Measurements from ENCODE around the gene TPCN1.

TPCN1 gene

DNA sequence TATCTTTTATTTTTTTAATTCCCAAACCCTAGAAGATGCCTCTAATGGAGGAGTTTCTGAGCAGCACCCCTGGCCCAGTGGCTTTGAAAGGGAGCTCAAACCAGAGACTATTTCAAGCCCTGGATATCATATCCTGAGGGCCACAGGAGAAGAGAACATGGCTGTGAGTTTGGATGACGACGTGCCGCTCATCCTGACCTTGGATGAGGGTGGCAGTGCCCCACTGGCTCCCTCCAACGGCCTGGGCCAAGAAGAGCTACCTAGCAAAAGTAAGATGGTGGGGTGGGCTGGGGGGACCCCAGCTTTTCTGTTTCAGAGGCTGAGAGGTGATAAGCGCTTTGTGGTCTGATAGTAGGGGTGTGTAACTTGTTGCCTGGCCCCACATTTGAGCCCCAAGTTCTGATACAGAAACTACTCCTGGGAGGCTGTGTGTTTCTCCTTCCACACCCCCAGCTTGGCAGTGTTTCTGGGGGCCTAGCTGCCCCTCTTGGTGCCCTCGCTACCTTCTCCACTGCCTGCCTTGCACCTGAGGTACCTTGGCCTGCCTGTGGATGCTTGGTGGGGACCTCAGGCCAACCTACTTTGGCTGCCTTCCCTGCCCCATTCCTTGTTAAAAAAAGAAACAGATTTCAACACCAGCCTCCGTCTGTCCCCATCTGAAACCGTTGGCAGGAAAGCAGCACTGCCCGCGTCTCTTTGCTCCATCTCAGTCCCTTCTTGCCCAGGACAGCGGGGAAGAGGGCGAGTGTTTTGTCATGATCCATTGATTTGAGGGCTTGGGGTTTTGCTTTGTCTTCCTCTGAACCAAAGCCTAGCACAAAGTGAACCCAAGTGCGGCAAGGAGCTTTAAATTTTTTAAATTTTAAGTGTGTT lies 5.7 kb downstream of the TPCN1 start:
- no peak for DNase-seq

DNA sequence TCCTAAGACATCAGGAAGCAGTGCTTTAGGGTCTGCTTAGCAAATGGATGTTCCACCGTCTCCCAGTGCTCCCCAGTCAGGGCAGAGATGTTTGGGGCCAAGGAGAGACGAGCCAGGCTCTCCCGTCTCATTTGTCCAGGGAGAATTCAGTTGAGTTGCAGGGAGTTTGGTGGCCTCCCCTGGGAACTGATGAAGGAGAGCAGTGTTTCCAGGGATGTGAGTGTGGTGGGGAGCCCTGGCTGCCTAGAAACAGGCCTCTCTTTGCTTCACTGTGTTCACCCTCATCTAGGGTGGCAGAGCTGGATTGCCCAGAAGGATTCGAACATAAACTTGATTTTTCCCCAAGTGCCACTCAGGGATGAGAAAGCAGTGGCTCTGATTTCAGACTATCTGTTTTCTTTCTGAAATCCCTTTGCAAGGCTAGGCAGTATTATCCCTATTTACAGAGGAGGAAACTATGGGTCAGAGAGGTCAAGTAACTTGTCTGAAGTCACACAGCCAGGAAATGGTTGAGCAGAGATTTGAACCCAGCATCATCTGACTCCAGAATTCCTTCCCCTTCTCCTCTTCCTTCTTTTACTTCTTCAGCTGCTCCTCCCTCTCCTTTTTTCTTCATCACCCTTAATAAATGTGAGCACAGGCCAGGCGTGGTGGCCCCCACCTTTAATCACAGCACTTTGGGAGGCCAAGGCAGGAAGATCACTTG lies 6.6 kb downstream of the TPCN1 start:
- DNase-seq, result no peak

DNA sequence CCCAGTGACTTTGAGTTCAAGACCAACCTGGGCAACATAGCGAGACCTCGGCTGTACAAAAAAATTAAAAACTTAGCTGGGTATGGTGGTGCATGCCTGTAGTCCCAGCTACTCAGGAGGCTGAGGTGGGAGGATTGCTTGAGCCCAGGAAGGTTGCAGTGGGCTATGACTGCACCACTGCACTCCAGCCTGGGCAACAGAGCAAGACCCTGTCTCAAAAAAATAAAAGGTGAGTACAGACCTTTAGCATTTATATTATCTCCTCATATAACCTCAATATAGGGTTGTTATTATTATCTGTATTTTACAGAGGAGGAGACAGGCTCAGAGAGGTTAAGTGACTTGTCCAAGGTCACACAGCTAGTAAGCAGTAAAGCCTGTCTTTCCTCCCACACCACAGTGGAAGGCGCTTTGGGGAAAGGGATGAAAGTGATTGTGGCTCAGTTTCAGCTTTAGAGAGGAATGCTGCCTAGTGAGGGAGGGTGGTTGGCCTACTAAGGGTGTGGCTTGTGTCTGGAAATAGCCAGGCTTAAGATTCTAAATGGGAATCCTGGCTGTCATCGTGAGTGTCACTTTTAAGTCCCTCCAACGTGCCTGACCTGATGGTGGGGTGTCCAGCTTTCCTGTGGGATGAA lies 7.2 kb downstream of the TPCN1 start:
- DNase-seq, result no peak

DNA sequence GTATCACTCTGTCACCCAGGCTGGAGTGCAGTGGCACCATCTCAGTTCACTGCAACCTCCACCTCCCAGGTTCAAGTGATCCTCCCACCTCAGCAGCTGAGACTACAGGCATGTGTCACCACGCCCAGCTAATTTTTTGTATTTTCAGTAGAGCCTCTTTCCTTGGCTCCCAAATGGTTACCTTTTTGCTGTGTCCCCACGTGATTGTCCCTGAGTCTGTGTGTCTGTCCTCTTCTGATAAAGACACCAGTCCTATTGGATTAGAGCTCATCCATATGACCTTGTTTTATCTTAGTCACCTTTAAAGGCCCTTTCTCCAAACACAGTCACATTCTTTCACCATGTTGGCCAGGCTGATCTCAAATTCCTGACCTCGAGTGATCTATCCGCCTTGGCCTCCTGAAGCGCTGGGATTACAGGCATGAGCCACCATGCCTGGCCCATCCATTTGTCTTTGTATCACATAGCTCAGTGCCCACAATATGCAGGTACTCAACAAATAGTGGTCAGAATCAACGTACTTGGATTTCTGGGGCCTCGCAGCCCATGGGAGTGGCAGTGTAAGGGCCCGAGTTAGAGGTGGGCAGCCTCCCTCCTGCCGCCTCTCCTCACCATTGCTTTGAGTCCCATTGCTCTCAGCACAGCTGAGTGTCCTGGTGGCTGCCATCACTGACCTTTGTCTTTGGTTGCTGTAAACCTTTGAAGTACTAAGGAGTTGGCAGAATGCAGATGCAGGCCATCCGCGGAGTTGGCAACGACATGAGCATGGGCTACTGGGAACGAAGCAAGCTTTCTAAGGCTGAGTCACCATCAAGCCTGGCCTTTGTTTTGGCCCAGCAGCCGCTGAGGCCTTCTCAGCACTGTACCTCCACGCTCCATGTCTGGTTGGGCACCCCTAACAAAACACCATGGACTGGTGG lies 9.3 kb downstream of the TPCN1 start:
- no peak for DNase-seq

DNA sequence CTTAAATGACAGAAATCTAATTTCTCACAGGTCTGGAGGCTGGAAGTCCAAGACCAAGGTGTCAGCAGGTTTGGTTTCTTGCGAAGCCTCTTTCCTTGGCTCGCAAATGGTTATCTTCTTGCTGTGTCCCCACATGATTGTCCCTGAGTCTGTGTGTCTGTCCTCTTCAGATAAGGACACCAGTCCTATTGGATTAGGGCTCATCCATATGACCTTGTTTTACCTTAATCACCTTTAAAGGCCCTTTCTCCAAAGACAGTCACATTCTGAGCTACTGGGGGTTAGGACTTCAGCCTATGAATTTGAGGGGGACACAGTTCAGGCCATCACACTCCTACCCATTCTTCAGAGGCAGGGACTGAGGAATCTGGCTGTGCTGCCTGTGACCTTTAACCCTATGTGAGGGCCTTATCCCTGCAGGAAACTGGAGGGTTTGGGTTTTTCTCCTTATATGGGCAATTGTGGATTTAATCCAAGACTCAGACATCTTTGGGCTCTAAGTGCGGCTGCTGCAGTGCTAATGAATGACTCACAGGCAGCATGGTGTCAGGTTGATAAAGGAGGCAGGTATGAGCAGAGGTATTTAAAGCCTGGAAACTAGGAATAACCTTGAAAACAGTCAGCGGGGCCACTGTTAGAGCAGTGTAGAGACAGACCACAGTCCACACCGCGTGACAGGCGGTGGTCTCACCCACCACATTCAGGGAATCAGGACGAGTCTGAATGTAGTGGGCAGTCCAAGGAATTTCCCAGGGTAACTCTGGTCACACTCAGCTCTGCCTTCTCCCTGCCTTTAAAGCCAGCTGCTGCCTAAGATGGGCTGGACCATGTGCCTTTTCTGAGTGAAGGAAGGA lies 10.2 kb downstream of the TPCN1 start:
- no peak for DNase-seq

DNA sequence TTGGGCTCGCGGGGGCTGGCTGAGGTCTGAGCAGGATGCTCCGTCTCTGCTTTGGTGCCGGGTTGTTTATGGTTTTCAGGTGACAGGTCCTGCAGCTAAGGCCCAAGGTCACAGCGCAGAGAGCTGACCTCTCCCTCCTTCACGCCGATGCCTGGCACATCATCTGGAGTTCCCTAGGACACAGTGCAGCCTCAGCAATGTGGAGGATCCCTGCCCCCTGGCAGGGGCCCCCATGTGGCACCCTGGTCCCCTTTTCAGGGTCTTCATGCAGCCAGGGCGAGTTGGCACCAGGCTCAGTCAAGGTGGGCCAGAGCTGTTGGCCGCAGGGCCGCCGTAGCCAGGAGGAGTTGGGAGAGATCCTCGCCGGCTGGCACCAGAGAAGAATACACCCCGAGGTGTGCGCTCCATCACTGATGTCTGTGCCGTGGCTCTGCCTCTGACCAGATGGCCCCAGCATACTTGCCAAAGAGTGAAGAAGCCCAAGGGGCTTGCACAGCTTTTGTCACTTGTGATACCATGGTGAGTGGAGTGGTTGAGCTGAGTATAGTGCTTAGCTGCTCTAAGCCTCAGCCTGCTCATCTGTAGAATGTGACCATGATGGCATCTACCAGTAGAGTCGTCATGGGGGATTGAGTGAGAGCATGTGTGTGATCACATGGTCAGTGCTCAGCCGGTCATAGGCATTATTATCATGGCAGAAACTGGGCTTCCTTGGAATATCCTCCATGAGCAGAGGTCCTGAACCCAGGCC lies 11.0 kb downstream of the TPCN1 start:
- no peak for DNase-seq

DNA sequence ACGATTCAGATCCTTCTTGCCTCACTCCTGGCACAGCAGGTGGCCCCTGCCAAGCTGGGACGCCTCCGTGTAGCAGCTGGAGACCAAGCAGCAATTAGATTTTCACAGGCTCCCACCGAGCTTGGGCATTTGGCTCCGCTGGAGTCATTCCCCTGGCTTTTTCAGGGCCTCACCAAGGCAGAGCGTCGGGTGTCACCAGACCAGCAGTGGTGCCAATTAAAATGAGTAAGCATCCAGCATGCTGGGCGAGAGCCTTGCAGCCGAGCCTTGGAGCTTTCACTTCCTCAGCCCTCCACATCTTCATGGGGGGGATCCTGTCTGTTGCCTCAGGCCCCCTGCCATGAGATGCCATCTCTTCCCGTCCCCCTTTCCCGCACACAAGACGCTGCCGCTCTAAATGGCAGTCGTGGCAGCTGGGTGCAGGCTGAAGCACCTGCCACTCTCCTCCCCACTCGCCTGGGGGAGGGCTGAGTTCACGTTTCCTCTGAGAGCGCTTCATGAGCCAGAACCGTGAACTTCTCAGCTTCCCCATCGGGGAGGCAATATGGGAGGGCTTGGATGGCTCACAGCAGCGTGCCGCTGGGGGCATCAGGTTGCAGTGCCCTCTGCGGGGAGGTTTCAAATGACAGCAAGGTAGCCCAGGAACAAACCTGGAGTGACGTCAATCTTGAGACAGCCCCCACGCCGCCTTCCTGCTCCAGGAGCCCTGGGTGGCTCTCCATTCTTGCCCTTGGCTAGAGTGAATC lies 11.7 kb downstream of the TPCN1 start:
- peak; percentile 69 to 85 for DNase-seq

DNA sequence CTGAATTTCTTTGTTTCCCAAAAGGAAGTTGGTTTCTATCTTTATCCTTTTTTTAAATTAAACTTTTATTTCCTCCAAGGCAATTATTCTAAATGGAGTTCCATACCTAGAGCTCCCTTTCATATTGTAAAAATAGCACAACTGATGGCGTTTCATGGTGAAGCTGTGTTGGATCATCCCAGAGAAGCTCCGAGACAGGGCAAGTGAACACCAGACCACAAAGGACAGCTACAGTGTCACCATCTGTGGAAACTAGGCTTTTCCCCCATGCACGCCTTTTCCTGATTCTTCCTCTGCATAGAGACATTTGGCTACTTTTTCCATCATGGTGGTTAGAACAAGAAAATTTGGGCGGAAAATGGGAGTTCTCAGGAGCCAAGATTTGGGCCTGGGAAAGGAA lies 12.7 kb downstream of the TPCN1 start:
- DNase-seq, result no peak

DNA sequence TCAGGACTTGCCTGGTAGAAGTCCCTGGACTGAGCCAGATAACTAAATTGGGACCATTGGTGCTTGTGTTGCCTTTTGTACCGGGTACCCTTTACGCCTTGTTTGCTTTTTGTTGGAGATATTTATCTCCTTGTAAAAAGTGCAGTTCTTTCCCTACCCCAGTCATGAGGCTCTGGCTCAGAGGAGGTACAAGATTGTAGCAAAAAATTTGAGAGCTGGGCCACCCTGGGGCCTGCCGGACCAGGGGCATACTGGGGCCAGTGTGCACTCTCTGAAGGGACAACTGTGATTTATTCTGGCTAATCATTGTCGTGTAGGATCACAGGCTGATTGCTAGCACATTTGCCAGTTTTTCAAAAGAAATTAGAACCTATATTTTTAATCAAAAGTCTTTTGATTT lies 13.2 kb downstream of the TPCN1 start:
- no peak for DNase-seq

DNA sequence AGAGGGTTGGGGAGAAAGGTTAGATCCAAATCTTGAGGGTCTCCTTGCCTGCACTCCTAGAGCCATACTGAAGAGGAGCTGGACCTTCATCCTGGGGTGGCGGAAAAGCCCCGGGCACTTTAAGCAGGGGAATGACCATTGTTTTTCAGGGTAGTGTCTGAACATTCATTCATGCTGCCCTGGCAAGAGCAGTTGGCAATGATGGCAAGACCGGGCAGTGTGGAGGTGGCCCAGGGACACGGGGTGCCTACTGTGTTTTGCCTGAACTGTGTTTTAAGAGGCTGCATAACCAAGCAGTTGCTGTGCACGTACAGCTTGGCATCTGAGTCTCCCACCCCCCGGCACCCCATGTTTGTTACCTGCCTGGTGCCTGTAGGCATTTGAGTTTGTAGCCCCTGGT lies 14.7 kb downstream of the TPCN1 start:
- DNase-seq, result no peak

DNA sequence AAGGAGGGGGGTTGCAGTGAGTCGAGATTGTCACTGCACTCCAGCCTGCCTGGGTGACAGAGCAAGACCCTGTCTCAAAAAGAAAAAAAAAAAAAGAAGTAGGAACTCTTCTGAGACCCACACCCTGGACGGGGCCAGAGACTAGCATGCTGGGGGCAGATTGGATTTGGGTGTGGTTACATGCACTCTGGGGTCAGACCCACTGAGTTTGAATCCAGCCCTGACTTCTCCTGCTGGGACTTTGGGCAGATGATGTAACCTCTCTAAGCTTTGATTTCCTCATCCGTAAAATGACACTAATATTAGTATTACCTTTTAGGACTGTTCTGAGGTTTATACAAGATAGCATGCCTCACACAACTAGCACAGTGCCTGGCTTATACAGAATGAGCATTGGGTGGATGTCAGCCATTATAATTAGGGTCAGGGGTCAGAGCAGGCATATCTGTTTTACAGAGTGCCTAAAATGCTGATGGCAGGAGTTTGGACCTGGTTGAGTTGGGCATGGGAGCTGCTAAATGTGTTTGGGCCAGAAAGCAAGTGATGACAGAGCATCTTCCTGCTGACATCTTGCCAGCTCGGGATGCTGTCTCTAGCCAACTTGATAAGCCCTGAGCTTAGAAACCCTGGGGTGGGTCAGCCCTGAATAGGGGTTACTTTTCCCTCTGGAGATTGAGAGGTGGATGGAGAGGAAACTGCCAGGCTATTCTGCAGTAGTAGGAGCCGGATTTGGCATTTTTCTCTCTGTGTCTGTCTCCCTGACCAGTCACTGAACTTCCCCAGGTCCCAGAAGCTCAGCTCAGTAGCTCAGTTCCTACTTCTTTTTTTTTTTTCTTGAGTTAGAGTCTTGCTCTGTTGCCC lies 15.5 kb downstream of the TPCN1 start:
- DNase-seq, result no peak

DNA sequence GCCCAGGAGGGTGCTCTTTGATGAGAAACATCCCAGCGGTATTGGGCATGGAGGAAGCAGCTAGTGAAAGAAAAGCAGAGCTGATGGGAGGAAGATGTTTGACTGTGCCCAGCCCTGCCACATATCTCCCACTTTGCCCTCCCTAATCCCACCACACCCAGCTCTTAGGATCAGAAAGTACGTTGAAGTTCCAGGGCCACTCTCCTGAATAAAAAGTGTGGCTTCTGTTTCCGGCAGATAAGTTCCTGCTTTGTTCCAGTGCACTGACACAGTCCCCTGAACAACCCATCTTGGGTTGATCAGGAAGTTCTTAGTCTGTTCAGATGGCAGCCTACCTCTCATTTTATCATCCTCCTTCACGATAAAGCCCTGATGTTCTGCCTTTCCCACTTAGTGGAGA lies 16.5 kb downstream of the TPCN1 start:
- no peak for DNase-seq

DNA sequence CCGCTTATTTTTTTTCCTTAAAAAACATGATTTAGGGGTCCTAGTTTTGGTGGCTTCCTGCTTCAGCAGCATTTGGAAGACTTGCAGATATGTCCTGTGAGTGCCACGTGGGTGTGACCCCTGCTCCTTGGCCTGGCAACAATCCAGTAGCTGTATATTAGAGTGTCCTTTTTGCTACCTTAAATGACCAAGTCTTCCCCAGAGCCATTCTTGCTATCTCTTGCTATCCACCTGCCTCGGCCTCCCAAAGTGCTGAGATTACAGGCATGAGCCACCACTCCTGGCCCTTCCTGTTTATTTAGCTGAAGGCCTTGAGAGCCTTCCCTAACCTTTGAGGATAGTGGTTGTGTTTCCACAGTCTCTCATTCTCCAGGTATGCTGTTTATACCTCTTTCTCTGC lies 17.0 kb downstream of the TPCN1 start:
- DNase-seq, result no peak

DNA sequence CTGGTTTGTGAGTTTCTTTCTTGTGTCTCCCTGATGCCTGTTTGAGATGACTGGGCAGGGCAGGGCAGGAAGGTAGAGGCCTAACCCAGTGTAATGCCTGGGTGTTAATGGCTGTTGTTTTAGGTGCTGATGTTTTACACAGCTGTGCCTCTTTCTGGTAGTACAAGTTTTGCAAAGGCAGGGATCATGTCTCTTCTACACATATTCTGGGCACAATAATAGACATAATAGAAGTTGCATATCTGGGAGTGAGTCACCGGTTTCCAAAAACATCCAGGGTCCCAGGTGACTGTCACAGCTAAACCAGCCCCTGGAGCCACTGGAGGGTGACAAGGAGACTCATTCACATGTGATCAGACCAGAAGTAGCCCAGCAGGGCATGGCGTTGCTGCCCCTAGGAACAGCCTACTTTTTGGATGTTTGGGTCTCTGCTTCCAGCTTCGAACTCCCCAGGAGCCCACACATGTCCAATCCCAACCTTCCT lies 18.1 kb downstream of the TPCN1 start:
- no peak for DNase-seq

DNA sequence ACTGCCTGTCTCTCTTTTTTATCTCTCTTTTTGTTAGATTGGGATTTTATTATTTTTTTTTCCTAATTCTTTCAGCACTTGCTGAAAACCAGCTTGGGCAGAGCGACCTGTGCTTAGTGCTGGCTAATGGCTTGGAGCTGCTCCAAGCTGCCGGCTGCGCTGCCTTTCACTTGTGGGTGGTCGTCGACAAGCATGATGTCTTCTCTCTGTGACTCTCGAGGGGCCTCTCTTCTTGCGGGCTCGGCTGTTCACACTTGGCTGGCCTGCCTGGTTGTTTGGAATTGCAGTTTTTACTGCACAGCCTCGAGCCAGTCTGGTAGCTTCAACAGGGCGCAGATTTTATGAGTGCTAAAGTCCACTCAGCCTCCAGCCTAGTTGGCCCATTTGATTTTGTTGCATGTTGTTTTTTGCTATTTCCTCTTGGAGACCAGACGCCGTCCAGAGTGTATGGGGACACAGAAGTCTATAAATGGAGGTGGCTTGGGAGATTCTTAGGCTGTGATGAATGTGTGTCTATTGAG lies 18.6 kb downstream of the TPCN1 start:
- no peak for DNase-seq

DNA sequence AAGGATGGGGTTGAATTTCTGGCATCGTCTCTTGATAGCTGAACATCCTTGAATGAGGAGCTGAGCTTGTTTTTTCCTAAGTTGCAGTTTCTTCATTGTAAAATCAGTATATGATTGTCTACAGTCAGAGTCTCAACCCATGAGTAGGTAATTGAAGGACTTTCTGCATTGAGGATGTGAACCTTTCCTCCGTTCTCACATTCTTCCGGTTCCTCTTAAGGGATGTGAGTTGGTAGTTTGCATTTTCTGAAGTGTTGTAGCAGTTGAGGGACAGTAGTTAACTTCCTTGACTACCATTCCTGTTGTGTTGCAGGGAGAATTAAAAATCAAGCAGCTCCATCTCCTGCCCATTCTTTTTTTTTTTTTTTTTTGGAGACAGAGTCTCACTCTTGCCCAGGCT lies 19.1 kb downstream of the TPCN1 start:
- DNase-seq, result no peak

DNA sequence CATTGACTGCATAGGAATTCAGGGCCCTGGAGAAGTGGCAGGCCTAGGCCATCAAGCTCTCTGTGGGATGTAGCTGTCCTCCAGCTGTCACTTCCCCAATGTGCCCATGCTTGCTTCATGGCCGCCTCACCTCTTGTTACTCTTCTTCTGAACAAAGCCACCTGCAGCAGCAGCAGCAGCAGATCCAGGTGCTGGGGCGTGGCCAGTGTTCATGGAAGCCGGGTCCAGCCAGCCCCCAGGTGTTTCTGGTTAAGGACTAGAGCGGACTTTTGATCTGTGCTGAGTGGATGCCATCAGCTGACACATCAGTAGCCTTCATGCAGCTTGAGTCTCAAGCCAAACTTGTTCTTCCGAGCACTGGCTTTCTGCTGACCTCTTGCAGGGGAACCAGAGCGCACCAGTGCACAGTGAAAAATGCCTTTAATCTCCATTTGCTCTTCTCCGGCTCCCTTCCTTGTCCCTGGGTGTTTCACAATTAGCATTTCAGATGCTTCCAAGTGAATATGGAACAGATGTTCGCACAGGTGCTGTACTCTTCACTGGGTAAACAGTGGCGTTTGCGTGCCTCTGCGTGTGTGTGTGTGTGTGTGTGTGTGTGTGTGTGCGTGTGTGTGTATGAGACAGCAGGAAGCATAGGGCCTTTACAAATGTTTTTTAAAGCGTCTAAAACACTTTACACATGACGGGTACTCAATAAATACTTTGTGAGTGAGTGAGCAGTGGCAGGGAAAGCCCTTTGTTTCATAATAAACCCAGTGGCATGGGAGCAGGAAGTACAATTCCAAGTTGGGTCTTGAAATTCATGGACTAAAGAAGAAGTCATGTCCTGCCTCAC lies 20.1 kb downstream of the TPCN1 start:
- no peak for DNase-seq

DNA sequence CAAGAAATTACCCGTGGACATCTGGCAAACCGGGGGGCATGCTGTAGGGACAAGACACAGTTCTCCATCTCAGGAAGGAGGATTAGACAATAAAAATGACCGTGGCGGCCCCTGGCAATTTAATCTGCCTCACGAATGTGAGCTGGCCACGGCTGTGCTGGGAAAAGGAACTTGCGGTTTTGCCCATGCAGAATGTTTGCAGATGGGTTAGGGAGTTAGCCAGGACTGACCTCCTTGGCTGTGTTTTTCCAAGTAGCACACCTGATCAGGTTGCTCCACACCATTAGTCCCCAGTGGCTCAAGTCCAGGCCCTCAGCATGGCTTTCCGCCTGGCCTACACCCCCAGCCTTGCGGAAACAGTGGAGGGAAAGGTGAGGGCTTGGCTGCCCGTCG lies 20.8 kb downstream of the TPCN1 start:
- DNase-seq, result no peak

All from CD4-positive, alpha-beta T cell treated with Interleukin-1 beta for 1 hour (primary cell).